Mammary epithelial cell (primary cell): Measurements from ENCODE around the gene HMG20A.

Experiments
- EZH2 ChIP-seq: IDR thresholded peaks from 2 replicates; pipeline ENCODE4 v1.6.1; 2012; ENCODE audit warnings: low read length, inconsistent platforms, borderline replicate concordance
- TF ChIP-seq, protein P1 (sequence below), 2 donors: IDR thresholded peaks in 1 of 2; conservative IDR thresholded peaks in 1 of 2; 2 replicates each; pipeline ENCODE4 v1.5.1; 2011 to 2012; ENCODE audit warnings: inconsistent platforms in 2 of 2, low read length in 2 of 2, mild to moderate bottlenecking in 2 of 2, control low read depth in 1 of 2, low read depth in 1 of 2; ENCODE audit not compliant: insufficient read depth in 1 of 2; ENCODE audit errors: extremely low read depth in 1 of 2

DNA sequence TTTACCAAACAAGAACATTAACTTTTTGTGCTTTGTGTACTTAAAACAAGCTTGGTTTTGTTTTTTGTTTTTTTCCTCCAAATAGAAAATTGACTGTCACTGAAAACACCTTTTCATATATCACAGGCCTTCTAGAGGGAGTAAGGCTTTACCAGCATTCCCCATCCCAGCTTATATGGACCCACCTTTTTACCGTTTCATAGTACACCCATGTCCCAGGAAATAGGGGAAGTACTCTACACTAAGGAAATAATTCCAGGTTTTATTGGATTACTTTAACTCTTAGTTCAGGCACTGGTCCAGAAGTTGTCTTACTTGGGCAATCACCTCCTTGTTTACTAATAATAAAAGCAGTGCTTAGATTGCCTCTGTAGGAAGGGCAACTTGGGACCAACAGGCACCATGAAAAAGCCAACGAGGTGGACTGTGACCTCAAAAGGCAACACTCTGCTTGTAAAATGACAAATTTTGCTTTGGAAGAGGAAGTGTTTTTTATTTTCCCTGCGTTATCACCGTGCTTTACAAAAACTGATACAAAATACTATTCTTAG lies 26.2 kb downstream of the HMG20A start:
- TF ChIP-seq, protein P1, sequence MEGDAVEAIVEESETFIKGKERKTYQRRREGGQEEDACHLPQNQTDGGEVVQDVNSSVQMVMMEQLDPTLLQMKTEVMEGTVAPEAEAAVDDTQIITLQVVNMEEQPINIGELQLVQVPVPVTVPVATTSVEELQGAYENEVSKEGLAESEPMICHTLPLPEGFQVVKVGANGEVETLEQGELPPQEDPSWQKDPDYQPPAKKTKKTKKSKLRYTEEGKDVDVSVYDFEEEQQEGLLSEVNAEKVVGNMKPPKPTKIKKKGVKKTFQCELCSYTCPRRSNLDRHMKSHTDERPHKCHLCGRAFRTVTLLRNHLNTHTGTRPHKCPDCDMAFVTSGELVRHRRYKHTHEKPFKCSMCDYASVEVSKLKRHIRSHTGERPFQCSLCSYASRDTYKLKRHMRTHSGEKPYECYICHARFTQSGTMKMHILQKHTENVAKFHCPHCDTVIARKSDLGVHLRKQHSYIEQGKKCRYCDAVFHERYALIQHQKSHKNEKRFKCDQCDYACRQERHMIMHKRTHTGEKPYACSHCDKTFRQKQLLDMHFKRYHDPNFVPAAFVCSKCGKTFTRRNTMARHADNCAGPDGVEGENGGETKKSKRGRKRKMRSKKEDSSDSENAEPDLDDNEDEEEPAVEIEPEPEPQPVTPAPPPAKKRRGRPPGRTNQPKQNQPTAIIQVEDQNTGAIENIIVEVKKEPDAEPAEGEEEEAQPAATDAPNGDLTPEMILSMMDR (conservative IDR thresholded peaks at IDR 0.05 in 1 of 2, IDR thresholded peaks at IDR 0.05 in 1 of 2; ENCODE audit: extremely low read depth in 1 of 2, insufficient read depth in 1 of 2, low read depth in 1 of 2, low read length in 2 of 2) = no peak
- no peak for TF ChIP-seq EZH2
